ENCODE data around the gene CELA2B. TPM values are rescaled to one million over a fixed set of nuclear protein-coding genes. Genes with fewer than 3 reads are reported as not detected.

The CELA2B gene
- total RNA-seq, 3 donors from 2014 or later: not detected

- TF ChIP-seq POLR2A (IDR thresholded peaks at IDR 0.05) (no peak), POLR2AphosphoS5 (IDR thresholded peaks at IDR 0.05) (peak; percentile 34 to 79 (median 66)), CTCF (IDR thresholded peaks at IDR 0.05) (no peak)
These were observed 48.6 kb downstream of the CELA2B start for GRCh38 chr1:15524283-15525049.

GRCh38 chr1:15525050-15526020 is 49.4 kb downstream of the CELA2B start:
- intact Hi-C loops (cut with DNase I; ENCODE audit: low total_unique reads): no loop called here
- H3K27me3 ChIP-seq: no peaks in the 10 kb centered on the region
- H3K36me3 ChIP-seq: no peaks in the 10 kb centered on the region
- peak overlapping the region; percentile 77 to 94 (median 93) for H3K4me3 ChIP-seq
- no peaks in the 10 kb centered on the region for H3K9me3 ChIP-seq
- TF ChIP-seq POLR2A (IDR thresholded peaks at IDR 0.05) (no peak), CTCF (IDR thresholded peaks at IDR 0.05) (no peak), POLR2AphosphoS5 (IDR thresholded peaks at IDR 0.05) (peak in 1 of 3 donors; percentile 9)
- H3K4me1 ChIP-seq: peaks cover 0 to 11% of the 10 kb centered on the region in 2 donors
- DNase-seq (ENCODE audit: low spot score in 2 of 2): peak in 1 of 2 donors; percentile 31
- peak overlapping the region; percentile 96 to 97 for H3K27ac ChIP-seq

More at GRCh38 chr1:15524283-15525049, 48.6 kb downstream of the CELA2B start:
- no peaks in the 10 kb centered on the region for H3K9me3 ChIP-seq
- DNase-seq (ENCODE audit: low spot score in 2 of 2): peak; percentile 99 to 100
- H3K27me3 ChIP-seq: no peaks in the 10 kb centered on the region
- peak overlapping the region; percentile 77 to 94 (median 93) for H3K4me3 ChIP-seq
- intact Hi-C loops (cut with DNase I; ENCODE audit: low total_unique reads): no loop called here
- peak overlapping the region; percentile 96 to 97 for H3K27ac ChIP-seq
- H3K36me3 ChIP-seq: no peaks in the 10 kb centered on the region
- H3K4me1 ChIP-seq: peaks cover 0 to 11% of the 10 kb centered on the region in 2 donors

- H3K27me3 ChIP-seq: no peaks in the 10 kb centered on the region
- intact Hi-C loops (cut with DNase I; ENCODE audit: low total_unique reads): no loop called here
- TF ChIP-seq POLR2A (IDR thresholded peaks at IDR 0.05) (no peak), POLR2AphosphoS5 (IDR thresholded peaks at IDR 0.05) (no peak), CTCF (IDR thresholded peaks at IDR 0.05) (no peak)
- no peaks in the 10 kb centered on the region for H3K9me3 ChIP-seq
- peaks cover 0 to 11% of the 10 kb centered on the region in 2 donors for H3K4me1 ChIP-seq
- DNase-seq (ENCODE audit: low spot score in 2 of 2): peak in 1 of 2 donors; percentile 47
- peak overlapping the region; percentile 77 to 94 (median 93) for H3K4me3 ChIP-seq
- H3K36me3 ChIP-seq: no peaks in the 10 kb centered on the region
- H3K27ac ChIP-seq: peak overlapping the region; percentile 96 to 97
These were observed 50.2 kb downstream of the CELA2B start for GRCh38 chr1:15526021-15526489.

- TF ChIP-seq POLR2A (IDR thresholded peaks at IDR 0.05) (peak; percentile 57), CTCF (IDR thresholded peaks at IDR 0.05) (peak; percentile 27 to 51 (median 44)), POLR2AphosphoS5 (IDR thresholded peaks at IDR 0.05) (peak; percentile 94 to 95 (median 94))
- no peaks in the 10 kb centered on the region for H3K27me3 ChIP-seq
- H3K4me1 ChIP-seq: peaks cover 0 to 11% of the 10 kb centered on the region in 2 donors
- H3K27ac ChIP-seq: peak within 1 kb of the TSS; percentile 96 to 97
- H3K9me3 ChIP-seq: no peaks in the 10 kb centered on the region
- DNase-seq (ENCODE audit: low spot score in 2 of 2): peak; percentile 99
- intact Hi-C loops (cut with DNase I; ENCODE audit: low total_unique reads): no loop called here
- peak within 1 kb of the TSS; percentile 77 to 94 (median 93) for H3K4me3 ChIP-seq
- no peaks in the 10 kb centered on the region for H3K36me3 ChIP-seq
These were observed 50.8 kb downstream of the CELA2B start, which contains the start of gene DNAJC16 for GRCh38 chr1:15526490-15527339. Gene DNAJC16 (plus strand): TSS chr1:15526848. CDS start chr1:15529106, 2,258 bp downstream.

Measured in breast epithelium (tissue), 4 donors.